Measurements from ENCODE around the gene VWA3B.

VWA3B gene

DNA sequence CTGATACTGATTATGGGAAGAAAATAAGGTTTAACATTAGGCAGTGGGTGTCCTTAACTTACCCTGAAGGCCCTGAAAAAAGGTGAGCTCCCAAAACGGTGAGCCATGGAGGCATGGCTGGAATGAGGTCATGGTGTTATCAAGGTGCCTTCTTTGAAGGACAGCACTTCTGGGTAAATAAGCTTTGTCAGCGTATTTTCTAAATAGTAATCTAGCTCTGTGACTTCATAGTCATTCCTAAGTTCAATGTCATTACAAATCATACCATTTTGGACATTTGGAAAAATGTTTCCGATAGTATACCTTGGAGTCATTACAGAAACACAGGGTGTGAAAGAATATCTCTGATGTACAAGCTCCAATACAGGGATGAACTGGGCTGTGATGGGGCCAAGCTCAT, 224.1 kb downstream of the VWA3B start (continued):
- TF ChIP-seq CREB5 (CRISPR knock-in tag; IDR thresholded peaks at IDR 0.05; ENCODE audit: low read depth): no peak
- TF ChIP-seq SNAI2 (CRISPR knock-in tag; IDR thresholded peaks at IDR 0.05): no peak
- no peak for TF ChIP-seq PPARA (CRISPR knock-in tag; IDR thresholded peaks at IDR 0.05; ENCODE audit: borderline replicate concordance)
- no peak for TF ChIP-seq OSR1 (CRISPR knock-in tag; IDR thresholded peaks at IDR 0.05)
- TF ChIP-seq BACH2 (CRISPR knock-in tag; IDR thresholded peaks at IDR 0.05; ENCODE audit: borderline replicate concordance): no peak
- TF ChIP-seq ZC3H10 (CRISPR knock-in tag; IDR thresholded peaks at IDR 0.05): no peak
- TF ChIP-seq, protein P1, sequence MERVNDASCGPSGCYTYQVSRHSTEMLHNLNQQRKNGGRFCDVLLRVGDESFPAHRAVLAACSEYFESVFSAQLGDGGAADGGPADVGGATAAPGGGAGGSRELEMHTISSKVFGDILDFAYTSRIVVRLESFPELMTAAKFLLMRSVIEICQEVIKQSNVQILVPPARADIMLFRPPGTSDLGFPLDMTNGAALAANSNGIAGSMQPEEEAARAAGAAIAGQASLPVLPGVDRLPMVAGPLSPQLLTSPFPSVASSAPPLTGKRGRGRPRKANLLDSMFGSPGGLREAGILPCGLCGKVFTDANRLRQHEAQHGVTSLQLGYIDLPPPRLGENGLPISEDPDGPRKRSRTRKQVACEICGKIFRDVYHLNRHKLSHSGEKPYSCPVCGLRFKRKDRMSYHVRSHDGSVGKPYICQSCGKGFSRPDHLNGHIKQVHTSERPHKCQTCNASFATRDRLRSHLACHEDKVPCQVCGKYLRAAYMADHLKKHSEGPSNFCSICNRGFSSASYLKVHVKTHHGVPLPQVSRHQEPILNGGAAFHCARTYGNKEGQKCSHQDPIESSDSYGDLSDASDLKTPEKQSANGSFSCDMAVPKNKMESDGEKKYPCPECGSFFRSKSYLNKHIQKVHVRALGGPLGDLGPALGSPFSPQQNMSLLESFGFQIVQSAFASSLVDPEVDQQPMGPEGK (CRISPR knock-in tag; IDR thresholded peaks at IDR 0.05; ENCODE audit: borderline replicate concordance): no peak

GRCh38 chr2:98311771-98312545, 225.0 kb downstream of the VWA3B start:
- TF ChIP-seq ZC3H10 (CRISPR knock-in tag; IDR thresholded peaks at IDR 0.05): no peak
- no peak for TF ChIP-seq POU6F1 (CRISPR knock-in tag; IDR thresholded peaks at IDR 0.05; ENCODE audit: borderline replicate concordance, low read depth)
- no peak for TF ChIP-seq ZNF8 (CRISPR knock-in tag; IDR thresholded peaks at IDR 0.05)
- no peak for TF ChIP-seq CSRNP3 (CRISPR knock-in tag; IDR thresholded peaks at IDR 0.05)
- no peak for TF ChIP-seq CSDC2 (CRISPR knock-in tag; IDR thresholded peaks at IDR 0.05)
- no peak for TF ChIP-seq ZNF565 (CRISPR knock-in tag; conservative IDR thresholded peaks at IDR 0.05; ENCODE audit: low read depth)
- no peak for TF ChIP-seq OSR1 (CRISPR knock-in tag; IDR thresholded peaks at IDR 0.05)
- no peak for TF ChIP-seq PPARA (CRISPR knock-in tag; IDR thresholded peaks at IDR 0.05; ENCODE audit: borderline replicate concordance)
- TF ChIP-seq ISL1 (CRISPR knock-in tag; IDR thresholded peaks at IDR 0.05): no peak
- TF ChIP-seq SNAI2 (CRISPR knock-in tag; IDR thresholded peaks at IDR 0.05): no peak
- no peak for TF ChIP-seq ZFP3 (CRISPR knock-in tag; IDR thresholded peaks at IDR 0.05)
- TF ChIP-seq CREB5 (CRISPR knock-in tag; IDR thresholded peaks at IDR 0.05; ENCODE audit: low read depth): no peak
- no peak for ATAC-seq

- TF ChIP-seq OSR1 (CRISPR knock-in tag; IDR thresholded peaks at IDR 0.05) (no peak), SNAI2 (CRISPR knock-in tag; IDR thresholded peaks at IDR 0.05) (no peak), CSDC2 (CRISPR knock-in tag; IDR thresholded peaks at IDR 0.05) (no peak), ESRRG (CRISPR knock-in tag; IDR thresholded peaks at IDR 0.05) (no peak), POU6F1 (CRISPR knock-in tag; IDR thresholded peaks at IDR 0.05; ENCODE audit: borderline replicate concordance, low read depth) (no peak), ISL1 (CRISPR knock-in tag; IDR thresholded peaks at IDR 0.05) (no peak), ZFP3 (CRISPR knock-in tag; IDR thresholded peaks at IDR 0.05) (no peak), ZNF70 (CRISPR knock-in tag; IDR thresholded peaks at IDR 0.05) (no peak), ZNF8 (CRISPR knock-in tag; IDR thresholded peaks at IDR 0.05) (no peak), GLIS3 (CRISPR knock-in tag; IDR thresholded peaks at IDR 0.05) (no peak), TOX (CRISPR knock-in tag; IDR thresholded peaks at IDR 0.05; ENCODE audit: borderline replicate concordance) (no peak), PPARA (CRISPR knock-in tag; IDR thresholded peaks at IDR 0.05; ENCODE audit: borderline replicate concordance) (no peak), TCF4 (CRISPR knock-in tag; IDR thresholded peaks at IDR 0.05; ENCODE audit: borderline replicate concordance) (no peak), BACH2 (CRISPR knock-in tag; IDR thresholded peaks at IDR 0.05; ENCODE audit: borderline replicate concordance) (no peak), ARNTL (CRISPR knock-in tag; IDR thresholded peaks at IDR 0.05; ENCODE audit: borderline replicate concordance, low read depth) (no peak), RARB (CRISPR knock-in tag; IDR thresholded peaks at IDR 0.05) (no peak)
- TF ChIP-seq, protein P1 (CRISPR knock-in tag; IDR thresholded peaks at IDR 0.05; ENCODE audit: borderline replicate concordance): no peak
- ATAC-seq: no peak
Measured at GRCh38 chr2:98313492-98314250, 226.7 kb downstream of the VWA3B start.

Data from SK-N-SH treated with all-trans-retinoic acid at 6 μM for 48 hours (cell line).